Keratinocyte (primary cell): Measurements from ENCODE around the gene SND1. TPM values are rescaled to one million over a fixed set of nuclear protein-coding genes. Genes with fewer than 3 reads are reported as not detected.

ENCODE experiments used
- DNase-seq: peaks from one replicate; pipeline ENCODE4 v3.0.0-alpha.2; 2011; ENCODE audit warnings: low read depth, missing footprints, low spot score
- FAIRE-seq: peaks from 2 replicates; lab custom pipeline; 2011; peaks lifted over from hg19 to GRCh38; lab: Jason Lieb, UNC
- H2AFZ ChIP-seq: 2 replicates; pipeline ENCODE4 v1.6.0; 2012; ENCODE audit warnings: low read length, control low read depth, inconsistent platforms; ENCODE audit not compliant: control insufficient read depth
- H3K27ac ChIP-seq: 2 replicates; pipeline ENCODE4 v1.5.1; 2011; ENCODE audit warnings: low read length; ENCODE audit not compliant: control insufficient read depth, insufficient read depth
- H3K27me3 ChIP-seq: 3 replicates; pipeline ENCODE4 v1.6.0; 2011; ENCODE audit warnings: low read length; ENCODE audit not compliant: control insufficient read depth, insufficient read depth; ENCODE audit errors: extremely low read depth
- H3K36me3 ChIP-seq, 2 experiments: 2 replicates in 1 of 2; 3 replicates in 1 of 2; pipeline ENCODE4 v1.5.1; 2011; ENCODE audit warnings: low read length in 2 of 2, mild to moderate bottlenecking in 1 of 2; ENCODE audit not compliant: control insufficient read depth in 2 of 2, insufficient read depth in 2 of 2; ENCODE audit errors: extremely low read depth in 1 of 2
- H3K4me1 ChIP-seq: 3 replicates; pipeline ENCODE4 v1.5.1; 2011; ENCODE audit warnings: low read length; ENCODE audit not compliant: control insufficient read depth, insufficient read depth; ENCODE audit errors: extremely low read depth
- H3K4me2 ChIP-seq: 3 replicates; pipeline ENCODE4 v1.6.0; 2011; ENCODE audit warnings: low read depth, low read length; ENCODE audit not compliant: control insufficient read depth, insufficient read depth; ENCODE audit errors: extremely low read depth
- H3K4me3 ChIP-seq, 3 experiments: fragments of 200-600 bp in 1 of 3; sonication (generic) in 1 of 3; 2 replicates in 2 of 3; 3 replicates in 1 of 3; pipeline ENCODE4 v1.5.1; 2011 to 2016; ENCODE audit warnings: low read length in 3 of 3, mild to moderate bottlenecking in 3 of 3, control low read depth in 2 of 3, inconsistent platforms in 1 of 3, low read depth in 1 of 3, mixed read lengths in 1 of 3, mixed run types in 1 of 3, moderate library complexity in 1 of 3; ENCODE audit not compliant: control insufficient read depth in 2 of 3, insufficient read depth in 2 of 3; ENCODE audit errors: extremely low read depth in 1 of 3
- H3K79me2 ChIP-seq: 2 replicates; pipeline ENCODE4 v1.6.0; 2012; ENCODE audit warnings: low read length; ENCODE audit not compliant: control insufficient read depth, insufficient read depth
- H3K9ac ChIP-seq: 3 replicates; pipeline ENCODE4 v1.6.0; 2011; ENCODE audit warnings: low read length; ENCODE audit not compliant: control insufficient read depth, insufficient read depth; ENCODE audit errors: extremely low read depth
- H3K9me1 ChIP-seq: 3 replicates; pipeline ENCODE4 v1.6.0; 2011; ENCODE audit warnings: low read length; ENCODE audit not compliant: control insufficient read depth, insufficient read depth; ENCODE audit errors: extremely low read depth
- H3K9me3 ChIP-seq: 2 replicates; pipeline ENCODE4 v1.5.1; 2012; ENCODE audit warnings: low read depth, low read length; ENCODE audit not compliant: control insufficient read depth
- H4K20me1 ChIP-seq: 3 replicates; pipeline ENCODE4 v1.6.0; 2011; ENCODE audit warnings: low read length; ENCODE audit not compliant: control insufficient read depth, insufficient read depth; ENCODE audit errors: extremely low read depth
- CTCF ChIP-seq, 3 experiments: IDR thresholded peaks in 1 of 3; conservative IDR thresholded peaks in 1 of 3; optimal IDR thresholded peaks in 1 of 3; 2 replicates in 2 of 3; 3 replicates in 1 of 3; pipeline versions ENCODE3 to v1.5.1; 2011; ENCODE audit warnings: low read length in 3 of 3, mild to moderate bottlenecking in 3 of 3, moderate library complexity in 2 of 3, control low read depth in 1 of 3, inconsistent platforms in 1 of 3; ENCODE audit not compliant: insufficient read depth in 2 of 3; ENCODE audit errors: extremely low read depth in 1 of 3
- EZH2 ChIP-seq: IDR thresholded peaks from one replicate; pipeline ENCODE4 v1.6.1; 2012; ENCODE audit warnings: inconsistent platforms, mild to moderate bottlenecking, low read length, moderate library complexity
- dilution Hi-C: fragments of 300-500 bp; cut with MboI; formaldehyde crosslinking; loops from one replicate; pipeline ENCODE4 v1.7.0; 2020; ENCODE audit warnings: low sequenced_read_pairs; ENCODE audit not compliant: extremely low pct_ligation_motif_present
- polyA plus RNA-seq, 5 experiments: library from polyadenylated mRNA; depleted of rRNA in 3 of 5; stranded (reverse) in 3 of 5; stranded (forward) in 1 of 5; unstranded in 1 of 5; fragments of >200 nt; gene quantifications; 1 replicate in 1 of 5; 2 replicates in 3 of 5; 3 replicates in 1 of 5; pipeline versions ENCODE4 v1.2.1 to v1.2.3, GENCODE V29; 2011 to 2012; ENCODE audit warnings: missing spikeins in 2 of 5, low read depth in 1 of 5, low replicate concordance in 1 of 5

SND1 gene
- polyA plus RNA-seq, 1 donor (not counting 4 experiments of a cell fraction or from before 2014, with no cell fraction given), result 140 TPM

DNA sequence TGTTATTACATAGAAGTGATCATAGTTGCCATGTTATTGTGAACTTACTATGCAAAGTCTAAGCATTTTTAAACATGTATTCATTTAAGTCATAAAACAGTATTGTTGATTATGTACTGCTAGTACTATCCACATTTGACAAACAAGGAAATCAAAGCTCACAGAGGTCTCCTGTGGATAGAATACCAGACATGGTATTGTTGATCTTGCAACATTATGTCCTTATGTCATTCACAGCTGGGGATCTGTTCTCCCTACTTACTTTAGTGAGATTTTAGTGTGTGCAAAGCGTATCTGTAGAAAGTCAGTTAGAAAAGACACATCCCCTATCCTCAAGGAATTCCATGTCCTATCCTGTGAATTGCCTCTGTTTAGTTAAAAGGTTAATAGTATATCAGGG lies 106.1 kb downstream of the SND1 start:
- H3K4me2 ChIP-seq, result no peak overlapping the region
- peaks cover 13% of the 10 kb centered on the region for H4K20me1 ChIP-seq
- H3K9me1 ChIP-seq, result no peaks in the 10 kb centered on the region
- DNase-seq, result no peak
- H3K4me3 ChIP-seq, result no peak overlapping the region
- no peaks in the 10 kb centered on the region for H3K27me3 ChIP-seq
- H2AFZ ChIP-seq, result no peak overlapping the region
- peaks cover 93% of the 10 kb centered on the region for H3K79me2 ChIP-seq
- dilution Hi-C loops, result no loop called here
- no peaks in the 10 kb centered on the region for H3K9me3 ChIP-seq
- H3K27ac ChIP-seq, result no peak overlapping the region
- no peaks in the 10 kb centered on the region for H3K4me1 ChIP-seq
- peaks cover 0 to 3% of the 10 kb centered on the region in 2 experiments for H3K36me3 ChIP-seq
- TF ChIP-seq CTCF (optimal IDR thresholded peaks at IDR 0.05 in 1 of 3, IDR thresholded peaks at IDR 0.05 in 1 of 3, conservative IDR thresholded peaks at IDR 0.05 in 1 of 3; ENCODE audit: extremely low read depth in 1 of 3, insufficient read depth in 2 of 3, low read length in 3 of 3) (no peak), EZH2 (no peak)
- no peak overlapping the region for H3K9ac ChIP-seq
- no peak for FAIRE-seq

GRCh38 chr7:127758845-127759244 lies 106.9 kb downstream of the SND1 start:
- no peak for FAIRE-seq
- H3K4me3 ChIP-seq, result no peak overlapping the region
- H2AFZ ChIP-seq, result no peak overlapping the region
- H4K20me1 ChIP-seq, result peaks cover 13% of the 10 kb centered on the region
- H3K4me1 ChIP-seq, result no peaks in the 10 kb centered on the region
- TF ChIP-seq CTCF (optimal IDR thresholded peaks at IDR 0.05 in 1 of 3, IDR thresholded peaks at IDR 0.05 in 1 of 3, conservative IDR thresholded peaks at IDR 0.05 in 1 of 3; ENCODE audit: extremely low read depth in 1 of 3, insufficient read depth in 2 of 3, low read length in 3 of 3), result no peak
- no peak for TF ChIP-seq EZH2
- peaks cover 90% of the 10 kb centered on the region for H3K79me2 ChIP-seq
- dilution Hi-C loops, result no loop called here
- H3K9me1 ChIP-seq, result no peaks in the 10 kb centered on the region
- DNase-seq, result no peak
- no peak overlapping the region for H3K27ac ChIP-seq
- H3K9me3 ChIP-seq, result no peaks in the 10 kb centered on the region
- H3K36me3 ChIP-seq, result peaks cover 0 to under 1% of the 10 kb centered on the region in 2 experiments
- H3K9ac ChIP-seq, result no peak overlapping the region
- H3K27me3 ChIP-seq, result no peaks in the 10 kb centered on the region
- no peak overlapping the region for H3K4me2 ChIP-seq
